Measurements from ENCODE around the gene CRYGD. TPM values are rescaled to one million over a fixed set of nuclear protein-coding genes. Genes with fewer than 3 reads are reported as not detected.

The CRYGD gene
- total and polyA plus RNA-seq, 9 of the 15 experiments (the other 6 are each of a cell fraction or from before 2014, with no cell fraction given), result not detected

DNA sequence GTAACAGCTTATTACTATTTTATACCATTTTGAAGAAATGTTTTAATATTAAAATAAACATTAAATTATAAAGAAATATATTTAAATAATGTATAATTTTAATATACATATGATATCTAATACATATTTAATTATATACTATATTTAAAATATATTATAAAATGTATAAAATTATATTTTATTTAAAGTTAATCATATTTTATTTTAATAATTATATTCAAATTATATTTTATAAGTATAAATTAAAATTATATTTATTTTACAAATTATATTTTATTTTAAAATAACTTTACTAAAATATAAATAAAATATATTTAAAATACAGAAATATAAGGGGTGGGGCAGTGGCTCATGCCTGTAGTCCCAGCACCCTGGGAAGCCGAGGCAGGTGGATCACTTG, 2.1 kb downstream of the CRYGD start:
- H3K27me3 ChIP-seq (ENCODE audit: control insufficient read depth in 2 of 2, insufficient read depth in 2 of 2, low read length in 2 of 2), result no peaks in the 10 kb centered on the region
- H3K9ac ChIP-seq (ENCODE audit: insufficient read depth in 1 of 2, low read depth in 2 of 2, low read length in 2 of 2), result no peak overlapping the region
- WGBS (ENCODE audit: insufficient coverage, low coverage, missing lambda C conversion rate), result 63% methylated on average over 1 of the region's 1 CpG
- H3K27ac ChIP-seq (ENCODE audit: extremely low read depth, low read depth, low read length), result no peak overlapping the region
- no peaks in the 10 kb centered on the region for H3K9me3 ChIP-seq (replicated peaks; ENCODE audit: control insufficient read depth, insufficient read depth, low read depth, low read length)
- H3K9me1 ChIP-seq (ENCODE audit: control insufficient read depth, insufficient read depth, low read length), result no peaks in the 10 kb centered on the region
- in situ Hi-C loops (cut with MboI), result no loop called here
- ATAC-seq, result no peak
- POLR2A ChIA-PET, result interaction anchor here (0.6 to 0.7 kb wide), 2 partner anchors 13 to 14 kb away, joined by 3 to 4 read pairs; no protein-coding TSS in a partner anchor
- intact Hi-C loops (cut with micrococcal nuclease), result no loop called here
- no TSS peak for BruUV-seq (replicated peaks)
- TF ChIP-seq ZNF121 (CRISPR knock-in tag; conservative IDR thresholded peaks at IDR 0.05) (no peak), ZKSCAN1 (IDR thresholded peaks at IDR 0.05; ENCODE audit: low read depth, low read length) (no peak), MCM3 (IDR thresholded peaks at IDR 0.05) (no peak), ZNF217 (CRISPR knock-in tag; IDR thresholded peaks at IDR 0.05) (no peak), HNRNPUL1 (IDR thresholded peaks at IDR 0.05; ENCODE audit: low read length) (no peak), ZZZ3 (IDR thresholded peaks at IDR 0.05) (no peak), PHTF2 (CRISPR knock-in tag; IDR thresholded peaks at IDR 0.05) (no peak)
- no peak for DNase-seq (ENCODE audit: extremely low read depth in 1 of 4, low spot score in 3 of 4)
- H3K36me3 ChIP-seq (ENCODE audit: control insufficient read depth, insufficient read depth, low read length), result no peaks in the 10 kb centered on the region
- H2AFZ ChIP-seq (ENCODE audit: low read depth, low read length), result no peak overlapping the region
- H3K79me2 ChIP-seq (ENCODE audit: control insufficient read depth, insufficient read depth, low read length), result no peaks in the 10 kb centered on the region
- CTCF ChIA-PET (ENCODE audit: low intra/inter-chr PET ratio), result no interaction called here
- no peaks in the 10 kb centered on the region for H4K20me1 ChIP-seq (replicated peaks; ENCODE audit: control insufficient read depth, insufficient read depth, low read length)
- no peak overlapping the region for H3K4me2 ChIP-seq (ENCODE audit: insufficient read depth, low read length)
- no peak for FAIRE-seq
- H3K4me1 ChIP-seq (replicated peaks in 1 of 2; ENCODE audit: control insufficient read depth in 2 of 2, insufficient read depth in 2 of 2, low read length in 2 of 2), result no peaks in the 10 kb centered on the region; a peak in 1 of 5 replicates
- no peak overlapping the region for H3K4me3 ChIP-seq

DNA sequence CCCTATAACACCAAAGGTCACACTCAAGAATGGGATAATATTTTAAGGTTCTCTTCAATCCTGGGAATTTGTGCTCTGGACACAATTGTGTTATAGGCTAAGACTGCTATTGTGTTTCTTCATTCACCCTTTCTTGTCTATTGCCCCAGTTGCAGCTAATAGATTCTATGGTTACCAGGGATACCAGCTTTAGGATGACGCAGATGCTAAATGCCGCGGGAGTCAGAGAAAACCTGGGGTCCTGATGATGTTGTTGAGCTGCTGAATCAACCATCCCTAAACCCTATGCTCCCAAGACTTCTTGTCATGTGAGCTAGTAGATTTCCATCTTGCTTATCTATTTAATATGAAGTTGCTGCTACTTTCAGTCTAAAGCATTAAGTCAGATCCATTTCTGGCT, 5.4 kb downstream of the CRYGD start:
- Histone ChIP-seq H3K9ac (ENCODE audit: insufficient read depth in 1 of 2, low read depth in 2 of 2, low read length in 2 of 2) (no peak overlapping the region), H3K27ac (ENCODE audit: extremely low read depth, low read depth, low read length) (no peak overlapping the region), H3K79me2 (ENCODE audit: control insufficient read depth, insufficient read depth, low read length) (no peaks in the 10 kb centered on the region), H3K36me3 (ENCODE audit: control insufficient read depth, insufficient read depth, low read length) (no peaks in the 10 kb centered on the region), H2AFZ (ENCODE audit: low read depth, low read length) (no peak overlapping the region), H3K4me2 (ENCODE audit: insufficient read depth, low read length) (no peak overlapping the region), H3K9me1 (ENCODE audit: control insufficient read depth, insufficient read depth, low read length) (no peaks in the 10 kb centered on the region), H3K4me1 (replicated peaks in 1 of 2; ENCODE audit: control insufficient read depth in 2 of 2, insufficient read depth in 2 of 2, low read length in 2 of 2) (no peaks in the 10 kb centered on the region), H4K20me1 (replicated peaks; ENCODE audit: control insufficient read depth, insufficient read depth, low read length) (no peaks in the 10 kb centered on the region), H3K4me3 (no peak overlapping the region), H3K9me3 (replicated peaks; ENCODE audit: control insufficient read depth, insufficient read depth, low read depth, low read length) (no peaks in the 10 kb centered on the region), H3K27me3 (ENCODE audit: control insufficient read depth in 2 of 2, insufficient read depth in 2 of 2, low read length in 2 of 2) (no peaks in the 10 kb centered on the region)
- whole genome bisulfite sequencing (ENCODE audit: insufficient coverage, low coverage, missing lambda C conversion rate), result 80% methylated on average over 3 of the region's 3 CpGs
- in situ Hi-C loops (cut with MboI), result no loop called here
- CTCF ChIA-PET (ENCODE audit: low intra/inter-chr PET ratio), result no interaction called here
- no peak for DNase-seq (ENCODE audit: extremely low read depth in 1 of 4, low spot score in 3 of 4)
- intact Hi-C loops (cut with micrococcal nuclease), result no loop called here
- ATAC-seq, result no peak
- BruUV-seq (replicated peaks), result no TSS peak
- POLR2A ChIA-PET, result no interaction called here
- no peak for FAIRE-seq
- TF ChIP-seq ZNF23 (CRISPR knock-in tag; IDR thresholded peaks at IDR 0.05) (no peak), HDAC1 (IDR thresholded peaks at IDR 0.05) (no peak), CXXC5 (CRISPR knock-in tag; IDR thresholded peaks at IDR 0.05) (no peak), ZNF347 (CRISPR knock-in tag; IDR thresholded peaks at IDR 0.05; ENCODE audit: low read depth) (no peak), EP300 (IDR thresholded peaks at IDR 0.05; ENCODE audit: low read length) (no peak), PTBP1 (IDR thresholded peaks at IDR 0.05; ENCODE audit: low read depth, low read length) (no peak), PML (IDR thresholded peaks at IDR 0.05; ENCODE audit: low read length) (no peak), ARHGAP35 (IDR thresholded peaks at IDR 0.05; ENCODE audit: partially characterized antibody) (no peak), ZNF121 (CRISPR knock-in tag; conservative IDR thresholded peaks at IDR 0.05) (no peak), ZNF316 (IDR thresholded peaks at IDR 0.05) (no peak), SIN3B (IDR thresholded peaks at IDR 0.05; ENCODE audit: low read depth) (no peak)
- TF ChIP-seq, protein P1, sequence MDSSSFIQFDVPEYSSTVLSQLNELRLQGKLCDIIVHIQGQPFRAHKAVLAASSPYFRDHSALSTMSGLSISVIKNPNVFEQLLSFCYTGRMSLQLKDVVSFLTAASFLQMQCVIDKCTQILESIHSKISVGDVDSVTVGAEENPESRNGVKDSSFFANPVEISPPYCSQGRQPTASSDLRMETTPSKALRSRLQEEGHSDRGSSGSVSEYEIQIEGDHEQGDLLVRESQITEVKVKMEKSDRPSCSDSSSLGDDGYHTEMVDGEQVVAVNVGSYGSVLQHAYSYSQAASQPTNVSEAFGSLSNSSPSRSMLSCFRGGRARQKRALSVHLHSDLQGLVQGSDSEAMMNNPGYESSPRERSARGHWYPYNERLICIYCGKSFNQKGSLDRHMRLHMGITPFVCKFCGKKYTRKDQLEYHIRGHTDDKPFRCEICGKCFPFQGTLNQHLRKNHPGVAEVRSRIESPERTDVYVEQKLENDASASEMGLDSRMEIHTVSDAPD (CRISPR knock-in tag; IDR thresholded peaks at IDR 0.05), result no peak
- TF ChIP-seq, protein P2, sequence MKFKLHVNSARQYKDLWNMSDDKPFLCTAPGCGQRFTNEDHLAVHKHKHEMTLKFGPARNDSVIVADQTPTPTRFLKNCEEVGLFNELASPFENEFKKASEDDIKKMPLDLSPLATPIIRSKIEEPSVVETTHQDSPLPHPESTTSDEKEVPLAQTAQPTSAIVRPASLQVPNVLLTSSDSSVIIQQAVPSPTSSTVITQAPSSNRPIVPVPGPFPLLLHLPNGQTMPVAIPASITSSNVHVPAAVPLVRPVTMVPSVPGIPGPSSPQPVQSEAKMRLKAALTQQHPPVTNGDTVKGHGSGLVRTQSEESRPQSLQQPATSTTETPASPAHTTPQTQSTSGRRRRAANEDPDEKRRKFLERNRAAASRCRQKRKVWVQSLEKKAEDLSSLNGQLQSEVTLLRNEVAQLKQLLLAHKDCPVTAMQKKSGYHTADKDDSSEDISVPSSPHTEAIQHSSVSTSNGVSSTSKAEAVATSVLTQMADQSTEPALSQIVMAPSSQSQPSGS (CRISPR knock-in tag; IDR thresholded peaks at IDR 0.05), result no peak

Measured in K562 (cell line).